Stomach (tissue), 9 donors: ENCODE measurements around the gene CELF1. TPM values are rescaled to one million over a fixed set of nuclear protein-coding genes. Genes with fewer than 3 reads are reported as not detected.

Experiments
- DNase-seq, 2 donors: peaks; one replicate each; pipeline versions ENCODE4 v3.0.0 to v3.0.0-alpha.2; 2013 to 2019
- H3K27ac ChIP-seq, 5 donors: fragments of 200-600 bp in 4 of 5; sonication (generic) in 4 of 5; one replicate each; pipeline ENCODE4 v1.5.1; 2013 to 2019; ENCODE audit warnings: mild to moderate bottlenecking in 1 of 5, moderate library complexity in 1 of 5
- H3K27me3 ChIP-seq, 3 donors: fragments of 200-600 bp; sonication (generic); one replicate each; pipeline ENCODE4 v1.5.1; 2017 to 2019; ENCODE audit warnings: mixed run types in 1 of 3
- H3K36me3 ChIP-seq, 4 donors: fragments of 200-600 bp; sonication (generic); 1 replicate in 3 of 4; 2 replicates in 1 of 4; pipeline ENCODE4 v1.5.1; 2016 to 2019
- H3K4me1 ChIP-seq, 4 donors: fragments of 200-600 bp; sonication (generic); one replicate each; pipeline ENCODE4 v1.5.1; 2016 to 2019
- H3K4me3 ChIP-seq, 4 donors: fragments of 200-600 bp; sonication (generic) in 3 of 4; one replicate each; pipeline ENCODE4 v1.5.1; 2016 to 2019; ENCODE audit warnings: mild to moderate bottlenecking in 1 of 4
- H3K9me3 ChIP-seq, 4 donors: fragments of 200-600 bp; sonication (generic); one replicate each; pipeline ENCODE4 v1.5.1; 2016 to 2019
- EP300 ChIP-seq: sonication (generic); formaldehyde crosslinking; IDR thresholded peaks from one replicate; pipeline ENCODE4 v1.6.1; 2017; ENCODE audit warnings: antibody characterized with exemption
- POLR2A ChIP-seq, 4 donors: fragments of 450-650 bp; IDR thresholded peaks; one replicate each; pipeline ENCODE4 v1.6.1; 2016; ENCODE audit warnings: antibody characterized with exemption in 4 of 4, control low read depth in 2 of 4, mild to moderate bottlenecking in 1 of 4, moderate library complexity in 1 of 4
- POLR2AphosphoS5 ChIP-seq, 3 donors: sonication (generic); formaldehyde crosslinking; IDR thresholded peaks; one replicate each; pipeline ENCODE4 v1.6.1; 2016; ENCODE audit warnings: antibody characterized with exemption in 3 of 3
- WGBS, 5 donors: extraction: QIAGEN DNeasy Blood & Tissue Kit in 3 of 5; methylation state at CpG; one replicate each; pipeline versions ENCODE4 v1.1.5 to v1.1.7; 2013 to 2018; 5-methylcytosine and 5-hydroxymethylcytosine counted together
- intact Hi-C: fragments of 100-400 bp; cut with DNase I; formaldehyde crosslinking; loops from one replicate; pipeline ENCODE4 v1.15.1; 2023; ENCODE audit warnings: low total_unique reads
- polyA plus RNA-seq, 3 donors: library from polyadenylated mRNA; stranded (reverse); fragments of 200-250 nt; gene quantifications; one replicate each; pipeline ENCODE4 v1.2.3, GENCODE V29; 2013
- total RNA-seq, 5 donors: library from RNA; depleted of rRNA; stranded (reverse); fragments of >200 nt; gene quantifications; one replicate each; pipeline versions ENCODE4 v1.1.0 to v1.2.3, GENCODE V29; 2014 to 2016
- TF ChIP-seq, protein P1 (sequence below), 7 experiments: fragments of 450-650 bp in 4 of 7; fragments of 200-600 bp in 3 of 7; sonication (generic) in 3 of 7; IDR thresholded peaks; one replicate each; pipeline ENCODE4 v1.5.1; 2016 to 2019; ENCODE audit warnings: antibody characterized with exemption in 7 of 7, control low read depth in 2 of 7, mild to moderate bottlenecking in 1 of 7
- donor health status: healthy with polysubstance abuse.
- donor health status: Bipolar disorder and iron deficiency.
- donor health status: healthy.

The CELF1 gene
- total and polyA plus RNA-seq, 8 donors = 12.7 to 206 (median 54.4) TPM

DNA sequence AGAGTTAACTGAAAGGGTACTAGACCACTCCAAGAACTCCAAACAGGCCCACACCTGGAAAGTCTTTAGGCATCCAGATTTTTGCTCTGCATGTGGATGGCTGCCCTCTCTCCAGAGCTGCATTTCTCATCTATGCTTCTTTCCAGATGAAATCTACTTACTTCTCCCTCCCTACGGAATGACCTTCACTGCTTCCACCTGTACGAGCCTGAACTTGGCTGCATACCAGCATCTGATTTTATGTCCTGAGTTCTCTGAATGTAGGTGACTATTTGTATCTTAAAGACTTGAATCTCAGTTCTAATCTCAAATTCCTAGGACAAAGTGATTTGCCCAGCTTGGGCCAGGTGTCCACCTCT, 13.3 kb downstream of the CELF1 start:
- DNase-seq = peak in 1 of 2 donors; percentile 47
- peaks cover 33 to 96% (median 69%) of the 10 kb centered on the region in 4 donors for H3K4me1 ChIP-seq
- intact Hi-C loops = no loop called here

DNA sequence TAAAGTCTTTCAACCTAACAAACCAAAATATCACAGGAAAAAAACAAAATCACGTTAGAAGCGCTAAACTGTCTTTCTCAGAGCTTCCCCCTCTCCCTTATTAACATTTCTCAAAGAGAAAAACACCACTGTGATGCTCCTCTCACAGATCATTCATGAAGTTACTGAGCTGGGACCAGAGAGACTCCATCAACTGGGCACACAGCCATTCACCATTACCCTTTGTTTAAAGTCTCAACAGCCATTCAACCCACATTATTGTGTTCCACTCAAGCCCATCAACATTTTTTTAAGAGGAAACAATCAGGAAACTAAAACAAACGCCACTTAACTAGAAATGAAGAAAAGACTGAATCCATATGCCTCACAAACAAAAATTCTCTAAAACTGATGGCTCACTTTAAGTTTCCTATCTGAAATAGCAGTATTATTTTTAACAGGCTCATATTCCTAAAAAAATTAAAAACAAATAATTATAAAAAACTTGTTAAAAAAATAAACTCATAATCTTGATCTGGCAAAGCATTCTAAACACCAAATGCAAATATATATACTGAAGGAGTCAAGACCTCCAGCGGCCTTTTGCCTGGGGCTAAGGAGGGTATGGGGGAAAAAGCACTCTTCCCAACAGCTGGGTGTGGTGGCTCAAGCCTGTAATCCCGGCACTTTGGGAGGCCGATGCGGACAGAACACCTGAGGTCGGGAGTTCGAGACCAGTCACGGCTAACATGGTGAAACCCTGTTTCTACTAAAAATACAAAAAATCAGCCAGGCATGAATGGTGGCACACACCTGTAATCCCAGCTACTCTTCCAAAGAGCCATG, 14.0 kb downstream of the CELF1 start:
- TF ChIP-seq, protein P1, sequence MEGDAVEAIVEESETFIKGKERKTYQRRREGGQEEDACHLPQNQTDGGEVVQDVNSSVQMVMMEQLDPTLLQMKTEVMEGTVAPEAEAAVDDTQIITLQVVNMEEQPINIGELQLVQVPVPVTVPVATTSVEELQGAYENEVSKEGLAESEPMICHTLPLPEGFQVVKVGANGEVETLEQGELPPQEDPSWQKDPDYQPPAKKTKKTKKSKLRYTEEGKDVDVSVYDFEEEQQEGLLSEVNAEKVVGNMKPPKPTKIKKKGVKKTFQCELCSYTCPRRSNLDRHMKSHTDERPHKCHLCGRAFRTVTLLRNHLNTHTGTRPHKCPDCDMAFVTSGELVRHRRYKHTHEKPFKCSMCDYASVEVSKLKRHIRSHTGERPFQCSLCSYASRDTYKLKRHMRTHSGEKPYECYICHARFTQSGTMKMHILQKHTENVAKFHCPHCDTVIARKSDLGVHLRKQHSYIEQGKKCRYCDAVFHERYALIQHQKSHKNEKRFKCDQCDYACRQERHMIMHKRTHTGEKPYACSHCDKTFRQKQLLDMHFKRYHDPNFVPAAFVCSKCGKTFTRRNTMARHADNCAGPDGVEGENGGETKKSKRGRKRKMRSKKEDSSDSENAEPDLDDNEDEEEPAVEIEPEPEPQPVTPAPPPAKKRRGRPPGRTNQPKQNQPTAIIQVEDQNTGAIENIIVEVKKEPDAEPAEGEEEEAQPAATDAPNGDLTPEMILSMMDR (IDR thresholded peaks at IDR 0.05) = no peak
- TF ChIP-seq EP300 = no peak
- TF ChIP-seq POLR2A (IDR thresholded peaks at IDR 0.05) = no peak
- no peak for TF ChIP-seq POLR2AphosphoS5 (IDR thresholded peaks at IDR 0.05)
- 52 to 64% (median 56%) methylated on average over 10 of the region's 10 CpGs for WGBS, 5 donors
- DNase-seq = peak in 1 of 2 donors; percentile 55
- no peaks in the 10 kb centered on the region for H3K9me3 ChIP-seq
- peaks cover 0 to 14% (median 6%) of the 10 kb centered on the region in 4 donors for H3K36me3 ChIP-seq
- H3K27me3 ChIP-seq = no peaks in the 10 kb centered on the region
- intact Hi-C loops = no loop called here
- H3K4me3 ChIP-seq = no peak overlapping the region
- H3K4me1 ChIP-seq = peaks cover 39 to 98% (median 69%) of the 10 kb centered on the region in 4 donors
- peak overlapping the region in 2 of 5 donors; percentile 55 to 63 for H3K27ac ChIP-seq

More for the DNA sequence above, 13.3 kb downstream of the CELF1 start:
- Histone ChIP-seq H3K27me3 (no peaks in the 10 kb centered on the region), H3K4me3 (no peak overlapping the region), H3K36me3 (peaks cover 0 to 14% (median 6%) of the 10 kb centered on the region in 4 donors), H3K9me3 (no peaks in the 10 kb centered on the region), H3K27ac (peak overlapping the region in 2 of 5 donors; percentile 55 to 63)
- TF ChIP-seq, protein P1 (IDR thresholded peaks at IDR 0.05) = no peak
- TF ChIP-seq POLR2A (IDR thresholded peaks at IDR 0.05) = no peak
- no peak for TF ChIP-seq POLR2AphosphoS5 (IDR thresholded peaks at IDR 0.05)
- TF ChIP-seq EP300 = no peak
- WGBS, 5 donors = 27 to 51% (median 37%) methylated on average over 2 of the region's 2 CpGs

DNA sequence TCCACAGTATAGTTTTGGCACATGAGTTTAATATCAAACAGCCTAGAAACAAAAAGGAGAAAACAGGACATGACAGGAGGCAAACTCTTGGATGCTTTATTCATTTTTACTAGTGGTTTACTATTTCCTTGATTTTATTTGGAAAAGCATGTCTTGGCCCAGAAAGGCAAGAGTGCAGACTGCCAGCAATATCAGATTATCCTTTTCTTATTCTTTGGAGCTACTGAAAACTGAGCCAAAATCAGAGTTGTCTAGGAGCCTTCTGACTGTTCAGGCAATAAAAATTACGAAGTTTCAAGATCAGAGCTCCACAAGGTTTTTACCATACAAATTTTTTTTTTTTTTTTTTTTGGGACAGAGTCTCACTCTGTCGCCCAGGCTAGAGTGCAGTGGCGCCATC, 16.0 kb downstream of the CELF1 start:
- WGBS, 5 donors = 53 to 86% (median 75%) methylated on average over 1 to 3 of the region's 3 CpGs
- no peak for TF ChIP-seq POLR2A (IDR thresholded peaks at IDR 0.05)
- TF ChIP-seq, protein P1 (IDR thresholded peaks at IDR 0.05) = no peak
- no peak for TF ChIP-seq EP300
- no peak for TF ChIP-seq POLR2AphosphoS5 (IDR thresholded peaks at IDR 0.05)
- Histone ChIP-seq H3K27me3 (no peaks in the 10 kb centered on the region), H3K4me1 (peaks cover 51 to 98% (median 76%) of the 10 kb centered on the region in 4 donors), H3K36me3 (peaks cover 0 to 14% (median 6%) of the 10 kb centered on the region in 4 donors), H3K9me3 (no peaks in the 10 kb centered on the region), H3K27ac (peak overlapping the region in 1 of 5 donors; percentile 10), H3K4me3 (no peak overlapping the region)
- intact Hi-C loops = no loop called here
- DNase-seq = no peak

DNA sequence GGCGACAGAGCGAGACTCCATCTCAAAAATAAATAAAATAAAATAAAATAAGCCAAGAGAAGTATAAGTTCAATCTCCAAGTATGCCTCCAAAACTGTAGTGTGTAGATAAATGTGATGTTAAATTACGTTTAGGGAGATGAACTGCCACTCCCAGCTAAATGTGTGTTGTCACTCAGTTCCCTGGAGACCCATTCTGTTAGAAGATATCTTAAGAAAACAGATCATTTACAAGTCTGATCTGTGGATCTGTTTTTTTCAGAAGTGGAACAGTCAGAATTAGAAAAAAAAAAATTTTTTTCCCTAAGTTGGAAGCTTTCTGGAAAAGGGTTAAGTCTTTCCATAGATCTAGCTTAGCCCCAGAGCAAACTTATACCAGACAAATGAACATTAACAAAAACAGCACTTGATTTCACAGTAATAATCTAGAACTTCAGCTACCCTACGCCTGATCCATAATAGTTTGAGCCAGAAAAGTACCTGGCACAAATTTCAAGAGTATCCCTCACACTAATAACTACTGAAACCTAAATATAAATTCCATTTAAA, 18.2 kb downstream of the CELF1 start:
- H3K9me3 ChIP-seq = no peaks in the 10 kb centered on the region
- WGBS, 5 donors = 77 to 92% (median 89%) methylated on average over 4 of the region's 4 CpGs
- no peaks in the 10 kb centered on the region for H3K27me3 ChIP-seq
- no peak overlapping the region for H3K4me3 ChIP-seq
- DNase-seq = no peak
- peaks cover 0 to 14% (median 6%) of the 10 kb centered on the region in 4 donors for H3K36me3 ChIP-seq
- H3K4me1 ChIP-seq = peaks cover 35 to 100% (median 81%) of the 10 kb centered on the region in 4 donors
- peak overlapping the region in 1 of 5 donors; percentile 11 for H3K27ac ChIP-seq
- no peak for TF ChIP-seq EP300
- TF ChIP-seq POLR2AphosphoS5 (IDR thresholded peaks at IDR 0.05) = no peak
- TF ChIP-seq, protein P1 (IDR thresholded peaks at IDR 0.05) = no peak
- no peak for TF ChIP-seq POLR2A (IDR thresholded peaks at IDR 0.05)
- intact Hi-C loops = no loop called here
